Nucleus accumbens (tissue), 56 donors: ENCODE measurements around the gene COPS7B.

Source experiments
- DNase-seq, 56 donors: peaks; one replicate each; lab custom pipeline; 2025; lab: John Stamatoyannopoulos, UW

Gene COPS7B

DNA sequence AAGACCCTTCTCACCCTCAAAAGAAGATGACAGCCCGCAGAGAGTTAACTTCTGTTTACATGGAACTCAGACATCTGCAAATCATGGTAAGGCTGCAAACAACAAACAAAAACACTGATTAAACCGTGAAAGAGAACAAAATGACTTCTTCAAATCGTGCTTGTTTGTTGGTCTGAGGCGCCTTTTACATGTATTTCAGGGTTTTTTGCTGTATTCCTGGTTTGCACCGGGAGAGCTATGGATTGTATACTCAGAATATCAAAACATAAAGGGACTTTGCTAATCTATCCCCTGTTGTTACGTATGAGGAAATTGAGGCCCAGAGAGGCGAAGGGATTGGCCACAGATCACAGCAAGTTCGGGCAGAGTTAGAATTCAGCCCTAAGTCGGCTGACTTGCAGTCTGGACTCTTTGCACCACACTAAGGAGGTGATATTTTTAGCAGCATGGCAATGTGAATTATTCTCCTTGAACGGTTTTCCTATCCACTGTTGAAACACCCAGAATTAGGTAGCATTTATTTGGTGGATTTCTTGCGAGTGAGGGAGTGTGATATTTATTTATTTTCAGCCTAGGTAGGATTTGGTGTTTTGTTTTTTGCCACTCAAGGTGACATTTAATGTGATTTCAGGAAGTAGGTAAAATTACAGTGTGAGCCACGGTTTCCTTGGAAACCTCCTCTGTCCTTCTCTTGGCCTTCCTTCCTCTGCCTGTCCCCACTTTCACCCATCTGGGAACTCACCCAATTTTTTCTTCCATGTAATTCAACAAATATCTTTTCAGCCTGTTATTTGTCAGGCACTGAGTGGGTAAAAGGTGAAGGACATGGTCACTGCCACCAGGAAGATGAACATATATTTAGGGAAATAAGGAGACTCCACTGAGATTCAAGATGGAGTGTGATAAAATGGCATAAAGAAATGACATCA lies 4.2 kb upstream of the COPS7B start:
- peak in 1 of 56 donors; percentile 43 for DNase-seq

DNA sequence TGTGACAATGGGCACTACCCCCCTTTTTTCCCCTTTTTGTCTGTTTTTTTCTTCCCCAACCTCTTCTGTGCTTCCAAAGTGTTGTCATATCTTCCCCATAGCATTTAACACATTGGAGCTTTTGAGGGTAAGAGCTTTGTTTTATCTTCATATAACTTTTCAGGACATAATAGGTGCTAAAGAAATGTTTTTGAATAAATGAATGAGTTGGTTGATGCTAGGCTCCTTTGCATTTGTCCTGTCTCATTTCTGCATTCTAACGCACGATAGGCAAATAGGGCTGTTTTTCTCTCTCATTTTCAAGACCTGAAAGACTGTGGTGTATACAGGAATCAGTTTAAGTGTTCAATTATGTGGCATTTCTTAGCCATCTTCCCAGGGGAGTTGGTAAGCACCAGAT lies 832 bp upstream of the COPS7B start:
- no peak for DNase-seq

DNA sequence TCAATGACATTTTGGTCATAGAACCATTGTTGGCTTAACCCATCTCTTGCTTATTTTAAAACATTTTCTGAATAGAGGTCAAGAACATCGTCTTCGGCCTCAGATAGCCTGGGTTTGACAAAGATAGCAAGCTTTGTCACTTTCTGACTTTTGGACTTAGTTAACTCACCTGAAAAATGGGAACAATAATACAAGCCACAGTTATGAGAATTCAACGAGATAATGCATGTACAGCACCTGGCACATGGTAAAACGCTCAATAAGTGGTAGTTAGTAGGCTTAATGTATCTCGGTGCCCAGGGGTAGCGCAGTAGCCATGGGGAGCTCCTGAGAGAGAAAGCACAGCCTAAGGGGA lies 446 bp upstream of the COPS7B start:
- no peak for DNase-seq

DNA sequence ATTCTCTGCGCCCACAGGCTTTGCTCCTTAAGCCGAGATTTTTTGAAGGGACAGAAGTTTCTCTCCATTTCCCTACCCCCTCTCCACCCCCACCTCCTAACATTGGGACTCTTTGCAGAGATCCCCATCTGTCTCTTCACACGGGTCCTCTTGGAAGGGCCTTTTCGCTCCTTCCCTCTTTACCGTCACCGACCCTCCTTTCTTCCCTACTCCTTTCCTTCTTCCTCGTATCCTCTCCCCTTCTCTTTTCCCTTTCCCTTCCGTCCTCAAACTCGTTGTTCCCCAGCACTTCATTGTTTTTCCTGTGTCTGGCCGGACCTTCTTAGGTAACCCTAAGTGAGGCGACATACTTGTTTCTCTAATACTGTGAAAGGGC lies 660 bp downstream of the COPS7B start:
- no peak for DNase-seq

DNA sequence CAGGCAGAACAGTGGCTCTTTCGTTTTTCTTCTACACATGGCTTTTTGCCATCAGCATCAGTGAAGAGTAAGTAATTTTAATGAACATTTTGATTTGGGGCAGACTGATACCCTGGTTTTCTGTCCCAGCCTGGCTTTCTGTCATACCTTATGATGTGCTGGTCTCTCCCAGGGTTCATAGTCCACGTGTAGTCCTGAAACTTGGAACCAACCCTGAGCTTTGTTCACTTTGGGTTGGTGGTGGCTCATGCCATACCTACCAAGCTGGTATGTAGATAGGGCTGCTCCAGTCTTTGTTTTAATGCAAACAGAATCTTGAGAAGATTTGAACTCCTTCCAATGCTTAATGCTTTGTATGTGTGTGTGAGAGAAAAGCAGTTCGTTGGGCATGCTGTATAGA lies 4.9 kb downstream of the COPS7B start:
- DNase-seq, result no peak

DNA sequence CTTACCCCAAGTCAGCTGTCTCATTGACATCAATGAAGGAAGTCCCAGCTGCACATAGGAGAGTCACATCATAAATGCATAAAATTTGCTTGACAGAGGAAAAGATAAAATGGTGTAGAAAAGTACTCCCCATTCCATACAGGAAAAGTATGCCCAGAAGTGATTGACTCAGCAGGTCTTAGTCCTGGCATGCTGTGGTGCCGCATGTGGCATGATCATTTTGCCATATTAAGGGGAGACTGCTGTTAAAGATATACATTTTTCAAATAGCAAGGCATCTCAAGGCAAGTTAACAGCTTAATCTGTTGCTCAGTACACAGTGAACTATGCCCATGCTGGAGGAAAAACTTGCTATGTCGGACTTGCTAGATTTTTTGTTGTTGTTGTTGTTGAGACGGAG lies 8.1 kb downstream of the COPS7B start:
- no peak for DNase-seq

DNA sequence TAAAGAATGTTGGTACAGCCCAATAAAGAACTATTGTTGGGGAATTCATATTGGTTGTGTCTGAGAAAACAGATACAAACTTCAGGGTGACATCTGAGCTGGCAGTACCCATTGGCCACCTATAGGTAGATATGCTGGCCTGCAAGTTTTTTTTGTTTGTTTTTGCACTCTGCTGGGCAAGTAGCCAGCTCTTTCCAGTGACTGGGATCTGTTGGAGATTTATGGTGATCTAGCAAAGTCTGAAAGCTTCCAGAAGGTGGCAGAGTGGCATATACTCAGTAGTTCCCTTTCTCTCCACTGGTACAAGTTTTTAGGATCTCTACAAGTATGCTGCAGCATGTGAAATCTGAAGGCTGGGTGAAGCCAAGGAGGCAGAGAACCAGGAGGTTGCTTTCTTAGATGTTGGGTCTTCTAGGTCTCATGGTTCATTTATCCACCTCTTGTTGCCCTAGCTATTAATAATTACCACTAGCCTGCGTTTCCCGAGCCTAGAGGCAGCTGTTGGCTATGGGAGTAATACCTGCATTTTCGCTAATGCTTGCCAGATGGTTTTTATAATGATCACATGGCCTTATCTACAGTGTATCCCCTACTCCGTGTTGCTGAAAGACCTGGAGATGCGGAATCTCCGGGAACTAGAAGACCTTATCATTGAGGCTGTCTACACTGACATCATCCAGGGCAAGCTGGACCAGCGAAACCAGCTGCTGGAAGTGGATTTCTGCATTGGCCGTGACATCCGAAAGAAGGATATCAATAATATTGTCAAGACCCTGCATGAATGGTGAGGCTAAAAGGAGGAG lies 9.5 kb downstream of the COPS7B start:
- DNase-seq, result peak in 1 of 56 donors; percentile 12

DNA sequence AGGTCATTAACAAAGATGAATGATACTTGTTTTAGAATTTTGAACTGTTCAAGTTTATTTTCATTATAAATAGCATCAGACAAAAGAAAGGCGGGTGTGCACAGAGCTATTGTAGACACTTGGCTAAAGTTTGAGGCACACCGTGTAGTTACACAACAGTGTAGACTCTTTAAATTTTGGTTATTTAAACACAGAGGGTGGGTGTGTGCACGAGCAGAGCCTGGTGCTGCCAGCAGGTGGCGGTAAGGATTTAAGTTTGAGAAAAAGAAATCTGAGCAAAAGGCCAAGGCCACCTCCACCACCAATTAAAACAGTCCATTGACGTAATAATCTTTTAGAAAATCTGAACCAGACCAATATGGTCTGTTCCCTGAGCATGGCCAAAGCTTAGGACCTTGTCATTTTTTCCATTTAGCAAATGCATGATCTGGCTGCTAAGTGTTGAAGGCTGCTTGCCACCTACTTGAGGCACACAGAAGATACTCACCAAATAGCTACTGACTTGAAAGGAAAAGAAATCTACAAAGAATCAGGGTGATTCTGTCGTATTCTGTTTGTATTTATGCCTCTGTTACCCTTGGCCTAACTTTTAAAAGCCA lies 14.3 kb downstream of the COPS7B start:
- DNase-seq, result peak in 5 of 56 donors; percentile 4 to 46 (median 12)

DNA sequence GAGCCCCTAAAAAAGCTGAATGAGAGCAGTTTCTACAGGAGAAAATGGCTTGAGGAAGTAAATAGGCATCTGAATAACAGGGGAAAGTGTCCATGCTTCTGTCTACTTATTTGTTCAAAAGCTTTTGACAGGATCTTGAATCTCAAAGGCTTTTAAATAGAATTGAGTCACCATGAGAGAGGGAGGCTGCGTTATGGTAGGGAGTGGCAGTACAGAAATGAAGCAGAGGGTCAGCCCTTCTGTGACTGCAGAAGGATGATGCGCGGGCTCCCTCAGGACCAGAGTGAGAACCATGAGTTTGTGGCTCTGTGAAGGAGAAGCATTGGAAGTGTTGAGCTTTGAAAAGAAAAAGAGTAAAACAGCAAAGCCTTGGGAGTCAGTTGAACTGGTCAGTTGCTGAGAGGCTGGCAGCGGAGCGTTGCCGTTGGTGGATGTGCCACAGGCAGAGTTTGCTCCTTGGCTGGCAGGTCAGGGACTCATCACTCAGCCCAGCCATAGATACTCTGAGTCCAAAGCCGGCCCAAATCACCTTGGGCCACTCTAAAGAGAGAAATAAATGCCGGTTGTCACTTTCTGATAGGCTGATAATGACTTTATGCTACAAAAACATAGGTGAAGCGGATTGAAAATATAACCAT lies 17.4 kb downstream of the COPS7B start:
- DNase-seq, result no peak

DNA sequence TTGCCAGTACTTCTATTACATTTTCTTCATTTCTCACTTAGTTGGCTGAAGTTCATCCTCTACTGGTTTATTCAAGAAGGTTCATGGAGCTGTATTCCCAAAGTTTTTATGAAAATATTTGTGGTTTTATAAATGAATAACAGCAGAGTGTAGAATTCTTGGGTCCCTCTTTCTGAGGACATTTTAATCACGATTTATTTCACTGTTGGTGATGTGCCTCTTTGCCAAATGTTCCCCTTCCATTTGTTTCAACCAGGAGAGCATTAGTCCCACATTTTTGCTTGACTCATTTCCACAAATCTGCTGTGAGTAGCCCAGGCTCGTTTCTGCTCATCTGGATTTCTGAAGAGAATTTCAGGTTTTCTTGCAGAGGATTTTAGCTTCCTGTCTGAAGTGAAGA lies 20.8 kb downstream of the COPS7B start:
- DNase-seq, result no peak

DNA sequence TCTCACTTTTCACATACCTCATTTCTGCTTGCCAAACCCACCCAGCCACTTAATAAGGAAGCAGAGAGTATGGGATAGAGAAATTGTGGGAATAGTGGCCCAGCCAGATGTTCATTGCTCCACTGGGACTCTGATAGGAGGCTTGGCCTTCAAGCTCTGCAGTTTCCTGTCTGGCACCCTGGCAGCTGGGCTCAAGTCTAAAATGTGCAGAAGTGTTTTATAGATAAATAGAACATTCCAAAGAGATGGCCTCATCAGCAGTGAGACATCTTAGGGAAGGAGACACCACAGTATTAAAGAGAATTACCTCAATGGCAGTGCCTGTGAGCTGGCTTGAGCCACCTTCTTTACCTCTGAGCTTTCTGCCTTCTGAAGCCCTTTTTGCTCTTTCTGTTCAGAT lies 24.7 kb downstream of the COPS7B start:
- no peak for DNase-seq

DNA sequence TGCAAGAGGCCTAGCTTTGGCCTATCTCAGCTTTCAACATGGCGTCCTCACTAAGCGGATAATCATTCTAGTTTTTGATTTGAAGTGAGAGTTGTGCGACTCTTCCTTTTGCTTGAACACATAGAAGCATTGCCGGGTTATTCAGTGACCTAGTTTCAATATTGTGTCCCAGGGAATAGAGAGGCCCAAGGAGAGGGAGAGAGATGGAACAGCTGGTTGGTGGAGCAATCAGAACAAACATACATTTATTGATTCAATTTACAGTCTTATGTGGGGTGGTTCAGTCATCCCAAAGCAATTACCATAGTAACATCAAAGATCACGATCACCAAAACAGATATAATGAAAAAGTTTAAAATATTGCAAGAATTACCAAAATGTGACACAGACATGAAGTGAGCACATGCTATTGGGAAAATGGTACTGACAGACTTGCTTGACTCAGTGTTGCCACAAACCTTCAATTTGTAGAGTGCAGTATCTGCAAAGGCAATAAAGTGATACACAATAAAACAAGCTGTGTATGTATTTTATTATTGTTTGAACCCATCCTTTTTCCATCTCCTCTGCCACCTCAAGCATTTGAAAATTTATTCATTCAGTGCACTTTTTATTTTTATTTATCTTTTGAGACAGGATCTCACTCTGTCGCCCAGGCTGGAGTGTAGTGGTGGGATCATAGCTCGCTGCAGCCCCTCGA lies 30.2 kb downstream of the COPS7B start:
- no peak for DNase-seq

DNA sequence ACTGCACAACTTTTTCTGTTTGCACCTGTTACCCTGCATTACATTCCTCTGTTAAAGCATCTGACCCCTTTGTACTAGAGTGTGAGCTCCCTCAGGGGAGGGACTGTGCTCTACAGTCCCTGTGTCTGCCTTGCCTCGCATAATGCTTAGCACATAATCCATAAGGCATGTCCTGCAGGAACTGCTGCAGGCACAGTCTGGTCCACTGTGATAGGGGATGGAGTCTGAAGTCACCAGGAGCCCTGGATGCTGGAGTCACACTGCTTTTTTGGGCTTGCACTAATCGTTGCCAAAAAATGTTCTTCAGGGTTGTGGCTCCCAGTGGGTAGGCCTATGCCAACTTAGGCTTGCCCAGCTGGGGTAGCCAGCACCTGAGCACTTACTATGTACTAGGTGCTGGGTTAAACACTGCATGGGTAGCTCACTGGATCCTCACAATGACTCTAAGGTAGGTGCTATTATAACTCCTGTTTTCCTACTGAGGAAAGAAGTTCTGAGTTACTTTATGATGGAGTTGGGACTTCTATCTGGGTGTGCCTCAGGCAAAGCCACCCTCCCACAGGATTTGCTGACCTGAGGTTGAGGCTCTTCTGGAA lies 33.3 kb downstream of the COPS7B start:
- DNase-seq, result no peak

DNA sequence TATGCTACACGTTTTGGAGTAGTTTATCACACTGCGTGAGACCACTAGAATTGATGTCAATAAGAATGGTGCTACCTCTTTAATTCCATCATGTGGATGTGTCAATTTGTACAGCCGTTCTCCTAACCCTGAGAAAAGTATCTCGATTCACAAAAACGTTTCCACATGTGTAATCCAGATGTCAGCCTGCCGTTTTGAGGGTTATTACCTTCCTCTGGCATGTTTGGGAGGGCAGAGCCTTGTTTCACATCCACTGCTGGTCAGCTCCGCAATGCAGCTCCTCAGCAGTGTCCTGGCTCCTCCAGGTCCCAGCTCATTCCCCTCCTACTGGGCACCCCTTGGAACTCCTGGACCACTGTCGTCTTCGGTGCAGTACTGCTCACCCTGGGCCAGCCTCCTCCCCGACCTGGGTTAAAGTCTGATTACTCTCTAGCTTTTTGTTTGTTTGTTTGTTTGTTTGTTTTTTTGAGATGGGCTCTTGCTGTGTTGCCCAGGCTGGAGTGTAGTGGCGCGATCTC lies 34.6 kb downstream of the COPS7B start:
- DNase-seq, result no peak

DNA sequence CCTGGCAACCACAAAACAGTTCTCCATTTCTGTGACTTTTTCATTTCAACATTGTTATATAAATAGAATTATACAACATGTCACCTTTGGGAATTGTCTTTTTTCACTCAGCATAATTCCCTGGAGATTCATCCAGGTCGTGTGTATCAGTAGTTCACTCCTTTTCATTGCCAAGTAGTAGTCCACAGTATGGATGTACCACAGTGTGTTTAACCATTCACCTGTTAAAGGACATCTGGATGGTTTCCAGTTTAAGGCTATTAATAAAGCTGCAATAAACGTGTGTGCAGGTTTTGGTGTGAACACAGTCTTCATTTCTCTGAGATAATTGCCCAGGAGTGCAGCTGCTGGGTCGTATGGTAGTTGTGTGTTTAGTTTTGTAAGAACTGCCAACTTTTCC lies 35.7 kb downstream of the COPS7B start:
- no peak for DNase-seq

DNA sequence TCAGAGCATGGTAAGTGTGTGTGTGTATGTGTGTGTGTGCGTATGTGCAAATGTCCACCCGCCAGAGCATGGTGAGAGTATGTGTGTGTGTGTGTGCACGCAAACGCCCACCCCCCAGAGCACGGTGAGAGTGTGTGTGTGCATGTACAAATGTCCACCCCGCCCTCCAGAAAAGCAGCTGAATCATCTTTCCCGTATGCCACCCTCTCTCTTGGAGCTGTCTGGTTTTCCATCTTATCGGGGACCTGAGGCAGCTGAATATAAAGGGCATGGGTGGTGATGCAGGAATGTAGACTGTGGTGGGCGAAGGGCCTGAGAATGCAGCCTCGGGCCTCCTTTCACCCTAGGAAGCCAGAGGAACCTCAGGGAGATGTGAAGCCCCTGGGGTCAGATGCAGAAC lies 66.9 kb downstream of the COPS7B start:
- DNase-seq, result no peak

DNA sequence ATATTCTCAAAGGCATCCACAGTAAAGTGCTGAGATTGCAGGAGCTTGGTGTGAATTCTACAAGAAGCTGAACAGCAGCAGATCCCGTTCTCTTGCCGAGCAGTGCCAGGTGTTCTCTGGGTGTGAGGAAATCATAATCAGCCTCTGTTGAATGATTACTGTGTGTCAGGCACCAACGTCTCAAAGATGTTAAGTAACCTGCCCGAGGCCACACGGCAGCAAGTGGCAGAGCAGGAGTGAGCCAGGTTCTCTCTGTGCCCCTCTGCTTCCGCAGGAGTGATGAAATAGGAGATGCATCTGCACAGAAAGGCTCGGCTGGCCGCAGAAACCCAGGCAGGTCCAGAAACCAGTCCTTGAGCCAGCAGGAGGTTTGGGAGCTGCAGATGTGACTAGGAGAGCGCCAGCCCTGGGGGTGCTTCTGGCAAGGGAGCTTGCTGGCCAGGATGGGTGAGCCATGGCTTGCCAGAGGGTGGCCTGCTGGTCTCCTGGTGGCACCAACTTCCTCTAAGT lies 68.4 kb downstream of the COPS7B start:
- DNase-seq, result no peak

DNA sequence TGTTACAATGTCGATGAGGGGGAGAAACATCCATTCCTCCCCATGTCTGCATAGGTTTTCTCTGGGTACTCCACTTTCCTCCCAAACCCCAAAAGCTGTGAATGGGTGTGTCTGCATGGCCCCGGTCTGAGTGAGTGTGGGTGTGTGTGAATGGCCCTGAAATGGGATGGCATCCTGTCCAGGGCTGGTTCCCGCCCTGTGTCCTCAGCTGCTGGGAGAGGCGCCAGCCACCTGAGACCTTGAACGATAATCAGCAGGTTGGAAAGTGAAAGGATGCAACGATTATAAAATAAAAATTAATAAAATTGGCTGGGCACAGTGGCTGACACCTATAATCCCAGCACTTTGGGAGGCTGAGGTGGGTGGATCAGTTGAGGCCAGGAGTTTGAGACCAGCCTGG lies 70.7 kb downstream of the COPS7B start:
- DNase-seq, result no peak
